ENCODE measurements around the gene C4orf17. TPM values are rescaled to one million over a fixed set of nuclear protein-coding genes. Genes with fewer than 3 reads are reported as not detected.

The C4orf17 gene
- total RNA-seq, 1 experiment from 2014 or later: not detected

- Mint-ChIP-seq H3K27ac (ENCODE audit: unreplicated experiment) (no peak overlapping the region), H3K36me3 (ENCODE audit: insufficient read depth, unreplicated experiment) (no peaks in the 10 kb centered on the region), H3K9me3 (ENCODE audit: unreplicated experiment) (no peaks in the 10 kb centered on the region), H3K27me3 (ENCODE audit: insufficient read depth, unreplicated experiment) (no peaks in the 10 kb centered on the region), H3K4me3 (ENCODE audit: unreplicated experiment) (no peak overlapping the region), H3K4me1 (ENCODE audit: low read depth, unreplicated experiment) (no peaks in the 10 kb centered on the region)
- DNase-seq: no peak
- CTCF ChIA-PET: no interaction called here
- intact Hi-C loops (cut with micrococcal nuclease; ENCODE audit: unreplicated experiment): no loop called here
- no peaks in the 10 kb centered on the region for H3K9me3 ChIP-seq
- POLR2A ChIA-PET: no interaction called here
- H3K4me3 ChIP-seq (ENCODE audit: low read depth, low read length): no peak overlapping the region
- no peaks in the 10 kb centered on the region for H3K27me3 ChIP-seq (replicated peaks; ENCODE audit: control insufficient read depth, insufficient read depth, low read length)
- H3K4me1 ChIP-seq: no peaks in the 10 kb centered on the region
- TF ChIP-seq, protein P1, sequence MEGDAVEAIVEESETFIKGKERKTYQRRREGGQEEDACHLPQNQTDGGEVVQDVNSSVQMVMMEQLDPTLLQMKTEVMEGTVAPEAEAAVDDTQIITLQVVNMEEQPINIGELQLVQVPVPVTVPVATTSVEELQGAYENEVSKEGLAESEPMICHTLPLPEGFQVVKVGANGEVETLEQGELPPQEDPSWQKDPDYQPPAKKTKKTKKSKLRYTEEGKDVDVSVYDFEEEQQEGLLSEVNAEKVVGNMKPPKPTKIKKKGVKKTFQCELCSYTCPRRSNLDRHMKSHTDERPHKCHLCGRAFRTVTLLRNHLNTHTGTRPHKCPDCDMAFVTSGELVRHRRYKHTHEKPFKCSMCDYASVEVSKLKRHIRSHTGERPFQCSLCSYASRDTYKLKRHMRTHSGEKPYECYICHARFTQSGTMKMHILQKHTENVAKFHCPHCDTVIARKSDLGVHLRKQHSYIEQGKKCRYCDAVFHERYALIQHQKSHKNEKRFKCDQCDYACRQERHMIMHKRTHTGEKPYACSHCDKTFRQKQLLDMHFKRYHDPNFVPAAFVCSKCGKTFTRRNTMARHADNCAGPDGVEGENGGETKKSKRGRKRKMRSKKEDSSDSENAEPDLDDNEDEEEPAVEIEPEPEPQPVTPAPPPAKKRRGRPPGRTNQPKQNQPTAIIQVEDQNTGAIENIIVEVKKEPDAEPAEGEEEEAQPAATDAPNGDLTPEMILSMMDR (IDR thresholded peaks at IDR 0.05; ENCODE audit: insufficient read depth in 1 of 2, low read depth in 1 of 2, low read length in 1 of 2, severe bottlenecking in 1 of 2, unreplicated experiment in 1 of 2): no peak
- no peaks in the 10 kb centered on the region for H3K36me3 ChIP-seq (ENCODE audit: control insufficient read depth, insufficient read depth, low read length)
- BruUV-seq (replicated peaks): no TSS peak
These were observed 76.0 kb downstream of the C4orf17 start for GRCh38 chr4:99586797-99587196.

DNA sequence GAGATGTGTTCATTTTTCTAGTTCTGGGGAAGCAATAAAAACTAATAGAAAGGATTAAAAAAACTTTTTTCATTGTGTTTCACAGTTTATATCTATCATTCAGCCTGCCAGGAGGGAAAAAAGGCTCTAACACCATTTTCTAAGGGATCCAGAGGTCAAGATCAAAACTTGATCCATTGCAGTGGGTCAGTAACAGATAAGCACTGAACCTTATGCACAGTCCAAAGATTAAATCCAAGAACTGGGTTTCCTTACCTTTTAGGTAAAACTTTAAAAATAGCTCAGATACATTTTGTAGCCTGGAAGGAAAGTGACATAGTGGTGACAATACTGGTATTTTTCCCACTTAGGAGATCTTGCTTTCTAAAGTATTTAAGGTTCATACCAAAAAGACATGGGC lies 76.5 kb downstream of the C4orf17 start:
- H3K9me3 ChIP-seq: no peaks in the 10 kb centered on the region
- Mint-ChIP-seq H3K9me3 (ENCODE audit: unreplicated experiment) (no peaks in the 10 kb centered on the region), H3K4me1 (ENCODE audit: low read depth, unreplicated experiment) (no peaks in the 10 kb centered on the region), H3K4me3 (ENCODE audit: unreplicated experiment) (no peak overlapping the region), H3K27ac (ENCODE audit: unreplicated experiment) (no peak overlapping the region), H3K27me3 (ENCODE audit: insufficient read depth, unreplicated experiment) (no peaks in the 10 kb centered on the region), H3K36me3 (ENCODE audit: insufficient read depth, unreplicated experiment) (no peaks in the 10 kb centered on the region)
- intact Hi-C loops (cut with micrococcal nuclease; ENCODE audit: unreplicated experiment): no loop called here
- no peaks in the 10 kb centered on the region for H3K4me1 ChIP-seq
- POLR2A ChIA-PET: no interaction called here
- H3K4me3 ChIP-seq (ENCODE audit: low read depth, low read length): no peak overlapping the region
- H3K36me3 ChIP-seq (ENCODE audit: control insufficient read depth, insufficient read depth, low read length): no peaks in the 10 kb centered on the region
- TF ChIP-seq, protein P1 (IDR thresholded peaks at IDR 0.05; ENCODE audit: insufficient read depth in 1 of 2, low read depth in 1 of 2, low read length in 1 of 2, severe bottlenecking in 1 of 2, unreplicated experiment in 1 of 2): no peak
- H3K27me3 ChIP-seq (replicated peaks; ENCODE audit: control insufficient read depth, insufficient read depth, low read length): no peaks in the 10 kb centered on the region
- DNase-seq: no peak
- CTCF ChIA-PET: no interaction called here
- BruUV-seq (replicated peaks): no TSS peak

- Mint-ChIP-seq H3K27ac (ENCODE audit: unreplicated experiment) (no peak overlapping the region), H3K4me3 (ENCODE audit: unreplicated experiment) (no peak overlapping the region), H3K27me3 (ENCODE audit: insufficient read depth, unreplicated experiment) (no peaks in the 10 kb centered on the region), H3K36me3 (ENCODE audit: insufficient read depth, unreplicated experiment) (no peaks in the 10 kb centered on the region), H3K4me1 (ENCODE audit: low read depth, unreplicated experiment) (no peaks in the 10 kb centered on the region), H3K9me3 (ENCODE audit: unreplicated experiment) (no peaks in the 10 kb centered on the region)
- H3K4me3 ChIP-seq (ENCODE audit: low read depth, low read length): no peak overlapping the region
- H3K4me1 ChIP-seq: no peaks in the 10 kb centered on the region
- H3K27me3 ChIP-seq (replicated peaks; ENCODE audit: control insufficient read depth, insufficient read depth, low read length): no peaks in the 10 kb centered on the region
- TF ChIP-seq, protein P1 (IDR thresholded peaks at IDR 0.05; ENCODE audit: insufficient read depth in 1 of 2, low read depth in 1 of 2, low read length in 1 of 2, severe bottlenecking in 1 of 2, unreplicated experiment in 1 of 2): no peak
- BruUV-seq (replicated peaks): no TSS peak
- no peak for DNase-seq
- ChIA-PET POLR2A (no interaction called here), CTCF (no interaction called here)
- no peaks in the 10 kb centered on the region for H3K9me3 ChIP-seq
- no peaks in the 10 kb centered on the region for H3K36me3 ChIP-seq (ENCODE audit: control insufficient read depth, insufficient read depth, low read length)
- intact Hi-C loops (cut with micrococcal nuclease; ENCODE audit: unreplicated experiment): no loop called here
These were observed 77.0 kb downstream of the C4orf17 start for GRCh38 chr4:99587803-99588202.

Data from Caco-2 (cell line).